Measurements from ENCODE around the gene SMIM41. TPM values are rescaled to one million over a fixed set of nuclear protein-coding genes. Genes with fewer than 3 reads are reported as not detected.

Gene SMIM41
- total RNA-seq, 1 experiment from 2014 or later = not detected

GRCh38 chr12:52126050-52126604 lies 46.6 kb downstream of the SMIM41 start:
- Histone ChIP-seq H3K9me3 (ENCODE audit: insufficient read depth, low read depth) (no peaks in the 10 kb centered on the region), H4K20me1 (ENCODE audit: insufficient read depth) (no peaks in the 10 kb centered on the region), H3K27ac (no peak overlapping the region), H3K27me3 (ENCODE audit: insufficient read depth, low read depth) (no peaks in the 10 kb centered on the region), H3K9me2 (ENCODE audit: insufficient read depth) (no peaks in the 10 kb centered on the region), H3K4me2 (no peak overlapping the region), H2AFZ (no peak overlapping the region), H3K79me2 (ENCODE audit: low read depth) (no peaks in the 10 kb centered on the region), H3F3A (ENCODE audit: insufficient read depth, low read depth) (no peaks in the 10 kb centered on the region; the same call in 1 of the 2 replicates), H3K4me3 (no peak overlapping the region), H3K4me1 (replicated peaks; ENCODE audit: insufficient read depth) (no peaks in the 10 kb centered on the region), H3K36me3 (ENCODE audit: low read depth) (no peaks in the 10 kb centered on the region)
- TF ChIP-seq EZH2 (IDR thresholded peaks at IDR 0.05; ENCODE audit: low read depth) (no peak), CTCF (conservative IDR thresholded peaks at IDR 0.05) (no peak)
- POLR2A ChIA-PET (ENCODE audit: unreplicated experiment) = interaction anchor here (0.6 kb wide), 1 partner anchor 47 kb away, joined by 26 read pairs; no protein-coding TSS in a partner anchor
- DNase-seq = no peak
- intact Hi-C loops (cut with micrococcal nuclease; ENCODE audit: unreplicated experiment) = no loop called here
- CTCF ChIA-PET = interaction anchor here (0.8 to 0.9 kb wide), 3 partner anchors 101 to 371 kb away, joined by 3 to 5 read pairs (median 3); no protein-coding TSS in a partner anchor
- no TSS peak for BruUV-seq (replicated peaks)

GRCh38 chr12:52126605-52127578 lies 47.4 kb downstream of the SMIM41 start:
- CTCF ChIA-PET = interaction anchor here (0.6 to 0.9 kb wide), 2 partner anchors 370 to 935 kb away, joined by 3 read pairs; no protein-coding TSS in a partner anchor

More at GRCh38 chr12:52126605-52127578, 47.4 kb downstream of the SMIM41 start:
- POLR2A ChIA-PET (ENCODE audit: unreplicated experiment) = no interaction called here
- Histone ChIP-seq H3K4me3 (no peak overlapping the region), H4K20me1 (ENCODE audit: insufficient read depth) (no peaks in the 10 kb centered on the region), H3K36me3 (ENCODE audit: low read depth) (no peaks in the 10 kb centered on the region), H3K9me3 (ENCODE audit: insufficient read depth, low read depth) (no peaks in the 10 kb centered on the region), H3F3A (ENCODE audit: insufficient read depth, low read depth) (no peaks in the 10 kb centered on the region), H3K27me3 (ENCODE audit: insufficient read depth, low read depth) (no peaks in the 10 kb centered on the region), H3K4me2 (no peak overlapping the region), H3K27ac (no peak overlapping the region), H3K79me2 (ENCODE audit: low read depth) (no peaks in the 10 kb centered on the region), H2AFZ (no peak overlapping the region), H3K9me2 (ENCODE audit: insufficient read depth) (no peaks in the 10 kb centered on the region), H3K4me1 (replicated peaks; ENCODE audit: insufficient read depth) (no peaks in the 10 kb centered on the region)
- no peak for TF ChIP-seq EZH2 (IDR thresholded peaks at IDR 0.05; ENCODE audit: low read depth)
- TF ChIP-seq CTCF (conservative IDR thresholded peaks at IDR 0.05) = no peak
- intact Hi-C loops (cut with micrococcal nuclease; ENCODE audit: unreplicated experiment) = no loop called here
- BruUV-seq (replicated peaks) = no TSS peak
- no peak for DNase-seq
